Activated CD4-positive, alpha-beta T cell treated with anti-CD3 and anti-CD28 coated beads, Interleukin-2, Interleukin-4, amounts not matched to agents 100 ng/mL and 50 ng/mL, durations not matched to agents 16 hours and 8 hours (primary cell): ENCODE data around the gene AP3B1.
A peak's percentile ranks its signal among the peaks of the same experiment; 100 is the strongest.

Experiments
- DNase-seq: peaks from one replicate; pipeline ENCODE4 v3.0.0-alpha.2; 2020; ENCODE audit warnings: low spot score

Gene AP3B1

DNA sequence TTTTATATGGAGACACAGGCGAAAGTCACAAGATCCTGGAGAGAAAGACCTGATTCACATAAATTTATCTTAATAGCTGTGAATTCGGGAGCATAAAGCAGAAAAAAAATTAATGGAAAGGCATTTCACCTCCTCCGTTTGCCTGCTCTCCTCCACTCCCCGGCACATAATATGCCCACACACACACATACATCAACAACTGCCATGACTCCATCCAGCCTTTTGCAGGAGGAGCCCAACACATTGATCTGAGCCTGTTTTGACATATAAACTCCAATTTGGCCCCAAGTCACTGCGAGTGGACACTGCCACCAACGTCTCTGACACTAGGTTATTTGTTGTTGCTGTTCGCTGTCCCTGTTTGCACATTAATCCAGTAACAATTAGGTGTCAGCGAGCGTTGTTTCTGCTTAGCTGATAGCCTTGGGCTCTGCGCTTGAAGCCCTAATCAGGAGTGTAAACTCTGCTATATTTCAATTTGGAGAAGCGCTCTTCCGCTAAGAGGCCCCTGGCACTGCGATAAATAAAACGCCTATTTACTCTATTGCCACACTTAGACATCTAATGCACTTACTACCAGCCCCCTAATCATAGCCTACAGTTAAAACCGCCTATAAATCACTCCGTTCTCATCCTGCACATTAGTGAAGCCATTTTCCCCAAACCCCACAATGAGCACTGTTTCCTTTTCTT, 322.6 kb downstream of the AP3B1 start:
- no peak for DNase-seq

DNA sequence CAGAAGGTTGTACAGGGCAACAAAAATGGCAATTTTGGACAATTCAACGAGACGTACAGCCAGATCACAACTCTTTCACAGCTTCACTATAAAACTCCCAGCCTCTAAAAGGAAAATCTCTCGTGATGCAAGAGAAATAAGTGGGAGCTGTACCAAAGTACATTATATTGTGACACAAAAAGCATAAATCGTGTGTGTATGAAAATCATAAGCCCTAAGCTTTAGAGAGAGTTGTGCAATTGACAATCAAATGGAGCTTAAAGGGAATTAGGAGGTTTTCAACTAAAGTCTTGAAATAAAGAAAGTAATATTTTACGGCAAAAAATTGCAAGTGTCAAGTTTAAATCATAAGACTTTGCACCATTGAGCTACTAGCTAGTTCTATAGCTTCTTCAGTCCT, 323.6 kb downstream of the AP3B1 start:
- no peak for DNase-seq

- no peak for DNase-seq
These were observed 330.7 kb downstream of the AP3B1 start for GRCh38 chr5:77963795-77964194.

GRCh38 chr5:77960863-77961396, 333.6 kb downstream of the AP3B1 start:
- peak; percentile 48 for DNase-seq

DNA sequence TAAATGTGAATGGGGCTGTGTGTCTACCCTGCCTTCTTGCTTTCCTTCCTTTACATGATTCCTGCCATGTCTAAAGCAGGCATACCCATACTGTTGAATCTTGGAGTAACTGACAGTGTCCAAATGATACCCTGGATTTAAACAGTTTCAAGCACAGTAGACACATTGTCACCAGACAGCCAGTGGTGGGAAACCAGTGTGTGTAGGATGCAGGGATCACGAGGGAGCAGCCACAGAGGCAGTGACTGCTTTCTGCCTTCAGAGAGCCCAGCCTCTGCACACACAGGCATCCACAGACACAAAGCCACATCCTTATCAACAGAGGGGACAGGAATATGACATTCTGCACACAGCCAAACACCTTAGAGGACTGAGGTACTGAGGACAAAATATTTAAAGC, 334.2 kb downstream of the AP3B1 start:
- DNase-seq, result no peak

DNA sequence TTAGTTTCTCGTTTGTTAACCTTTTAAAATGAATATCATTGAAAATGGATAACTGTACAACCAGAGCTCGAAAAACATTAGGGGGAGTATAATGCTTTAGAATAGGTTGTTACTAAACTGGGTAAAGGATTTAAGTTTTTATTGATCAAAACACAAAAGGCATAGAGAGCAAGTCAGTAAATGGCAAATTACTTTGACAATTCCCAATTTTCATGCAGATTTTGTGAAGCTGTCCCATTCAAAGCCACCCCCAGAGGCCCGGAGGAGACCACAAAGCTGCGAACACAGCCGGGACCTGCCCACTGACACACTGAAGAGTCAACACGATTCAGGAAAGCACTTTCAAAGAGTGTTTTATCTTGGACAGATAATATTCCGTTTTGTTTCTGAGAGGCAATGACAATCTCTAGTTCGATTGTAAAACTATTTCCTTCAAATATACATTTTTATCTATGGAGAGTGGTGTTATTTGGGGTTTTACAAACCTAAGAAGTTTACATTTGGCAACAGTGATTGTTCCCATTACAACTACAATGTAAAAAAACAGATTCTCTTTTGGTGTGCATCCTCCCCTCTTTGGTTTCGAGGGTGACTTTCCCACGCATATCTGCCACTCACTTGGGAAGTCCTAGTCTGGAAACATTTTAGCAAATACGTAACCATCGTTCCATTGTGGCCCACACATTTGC, 335.7 kb downstream of the AP3B1 start:
- DNase-seq, result no peak

- no peak for DNase-seq
These were observed 336.5 kb downstream of the AP3B1 start for GRCh38 chr5:77957931-77958521.

- DNase-seq, result no peak
These were observed 337.0 kb downstream of the AP3B1 start for GRCh38 chr5:77957516-77957915.

GRCh38 chr5:77957081-77957480, 337.4 kb downstream of the AP3B1 start:
- no peak for DNase-seq

DNA sequence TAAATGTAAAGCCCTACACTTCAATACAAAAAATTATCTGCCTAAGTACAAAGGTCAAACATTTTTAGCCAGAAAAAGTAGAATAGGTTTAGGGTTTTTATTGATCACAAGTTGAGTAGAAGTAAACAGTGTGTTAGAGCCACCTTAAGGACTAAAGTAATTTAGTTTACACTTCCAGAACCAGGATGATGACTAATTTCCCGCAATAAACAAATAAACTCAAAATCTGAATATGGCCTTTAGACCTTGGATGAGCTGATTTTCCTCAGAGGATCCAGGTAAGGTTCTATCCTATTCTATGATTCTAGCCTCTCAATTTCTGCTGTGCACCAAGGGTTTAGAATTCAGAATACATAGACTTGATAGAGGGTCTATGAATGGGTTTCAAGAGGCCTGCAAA, 338.9 kb downstream of the AP3B1 start:
- no peak for DNase-seq

- no peak for DNase-seq
These were observed 341.1 kb downstream of the AP3B1 start for GRCh38 chr5:77953374-77953773.

DNA sequence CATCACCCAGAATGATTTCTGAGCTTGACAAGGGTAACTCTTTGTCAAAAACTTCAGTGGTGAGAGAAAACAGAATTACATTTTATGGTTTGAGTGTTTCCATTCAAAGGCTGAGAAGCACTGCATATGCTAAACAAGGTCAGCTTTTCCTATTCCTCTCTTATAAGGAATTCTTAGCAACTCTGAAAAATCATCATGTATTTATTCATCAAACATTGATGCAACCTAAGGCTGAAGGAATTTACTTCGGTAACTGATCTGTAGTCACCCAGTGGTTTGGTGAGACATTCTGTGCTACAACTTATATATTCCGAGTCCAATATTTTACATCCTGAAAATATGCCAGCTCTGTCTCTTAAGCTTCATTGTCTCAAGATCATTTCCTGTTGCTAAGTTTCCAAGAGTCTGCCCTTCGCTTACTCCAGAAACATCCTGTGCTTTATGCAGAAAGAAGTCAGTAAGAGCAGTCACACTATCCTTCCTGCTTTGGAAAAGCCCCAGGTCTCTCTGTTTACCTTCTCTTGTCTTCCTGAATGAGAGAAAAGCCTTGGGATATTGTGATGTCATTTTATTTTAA, 341.8 kb downstream of the AP3B1 start:
- no peak for DNase-seq
